ENCODE measurements around the gene PALD1.

GRCh38 chr10:70587045-70587658, 108.6 kb downstream of the PALD1 start:
- TF ChIP-seq CTCF (IDR thresholded peaks at IDR 0.05; ENCODE audit: low read depth, low read length, poor library complexity, severe bottlenecking) (no peak), EZH2phosphoT487 (IDR thresholded peaks at IDR 0.05; ENCODE audit: borderline replicate concordance, low read length) (no peak)

All from DOHH2 (cell line).